Activated gamma-delta T cell (primary cell): ENCODE measurements around the gene INA.
"Not testable (repeated sequence)": the region's sequence is repeated elsewhere in the genome, so short reads cannot be mapped to it uniquely, and the experiment has no call there.

Experiments used
- DNase-seq: peaks from one replicate; lab custom pipeline; 2025; lab: John Stamatoyannopoulos, UW
- total RNA-seq, 2 donors: gene quantifications; one replicate each; lab custom pipeline; 2026; lab: John Stamatoyannopoulos, UW

The INA gene
- total RNA-seq, result 0 to 0.10 reads per million in 2 donors

DNA sequence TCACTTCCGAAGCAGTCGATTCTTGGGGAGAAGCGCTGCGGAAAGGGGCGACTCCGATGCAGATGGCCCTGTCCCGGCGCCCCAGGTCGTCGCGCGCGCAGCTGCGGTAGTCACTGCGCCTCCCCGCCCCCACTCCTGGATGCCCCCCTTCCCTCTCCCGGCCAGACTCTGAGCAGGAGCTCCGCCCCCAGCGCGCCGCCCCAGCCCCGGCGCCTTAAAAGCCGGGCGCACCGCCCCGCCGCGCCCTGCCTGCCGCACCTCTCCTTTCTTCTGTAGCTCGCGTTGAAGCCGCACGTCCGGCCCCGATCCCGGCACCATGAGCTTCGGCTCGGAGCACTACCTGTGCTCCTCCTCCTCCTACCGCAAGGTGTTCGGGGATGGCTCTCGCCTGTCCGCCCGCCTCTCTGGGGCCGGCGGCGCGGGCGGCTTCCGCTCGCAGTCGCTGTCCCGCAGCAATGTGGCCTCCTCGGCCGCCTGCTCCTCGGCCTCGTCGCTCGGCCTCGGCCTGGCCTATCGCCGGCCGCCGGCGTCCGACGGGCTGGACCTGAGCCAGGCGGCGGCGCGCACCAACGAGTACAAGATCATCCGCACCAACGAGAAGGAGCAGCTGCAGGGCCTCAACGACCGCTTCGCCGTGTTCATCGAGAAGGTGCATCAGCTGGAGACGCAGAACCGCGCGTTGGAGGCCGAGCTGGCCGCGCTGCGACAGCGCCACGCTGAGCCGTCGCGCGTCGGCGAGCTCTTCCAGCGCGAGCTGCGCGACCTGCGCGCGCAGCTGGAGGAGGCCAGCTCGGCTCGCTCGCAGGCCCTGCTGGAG is at the start of gene INA:
TSS of gene INA (plus strand) at position 243 of the 817 bp plus-strand sequence. CDS start at position 317, 74 bp downstream.
- no peak for DNase-seq

DNA sequence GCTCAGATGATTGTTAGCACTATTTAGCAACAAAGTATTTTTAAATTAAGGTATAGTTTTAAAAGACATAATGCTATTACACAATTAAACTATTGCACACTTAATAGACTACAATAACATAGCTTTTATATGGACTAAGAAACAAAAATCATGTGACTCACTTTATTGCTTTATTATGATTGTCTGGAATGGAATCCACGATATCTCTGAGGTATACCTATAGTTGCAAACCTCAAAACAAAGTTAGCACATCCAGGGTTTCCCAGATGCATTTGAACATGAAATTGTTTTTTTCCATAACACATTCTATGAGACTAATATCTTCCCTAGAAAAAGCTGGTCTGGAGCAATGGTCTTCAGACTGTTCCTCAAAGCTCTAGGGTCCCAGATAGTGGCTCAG is 49.5 kb upstream of the INA start:
- no peak for DNase-seq

DNA sequence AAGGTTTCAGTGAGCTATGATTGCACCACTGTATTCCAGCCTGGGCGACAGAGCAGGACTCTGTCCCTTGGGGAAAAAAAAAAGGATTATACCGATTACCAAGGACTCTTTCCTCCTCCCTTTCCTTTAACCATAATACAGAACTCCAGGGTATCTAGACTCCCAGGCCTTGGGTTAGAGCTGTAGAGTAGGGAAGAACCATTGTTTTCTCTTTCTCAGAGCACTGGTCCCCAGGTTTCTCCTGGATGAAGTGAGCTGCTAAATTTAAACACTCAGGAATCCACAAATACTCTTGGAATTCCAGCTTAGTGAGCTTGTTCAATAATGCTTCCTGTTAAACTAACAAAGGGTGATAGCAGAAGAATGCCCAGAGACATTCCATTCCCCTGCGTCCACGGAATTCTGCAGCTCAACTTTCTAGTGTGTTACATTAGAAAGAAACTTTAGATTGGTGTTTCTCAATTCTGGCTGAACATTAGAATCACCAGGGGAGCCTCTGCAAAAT is 45.8 kb upstream of the INA start:
- no peak for DNase-seq

- DNase-seq, result no peak
These were observed 44.7 kb upstream of the INA start for GRCh38 chr10:103232131-103232673.

GRCh38 chr10:103232772-103233488 is 44.0 kb upstream of the INA start:
- no peak for DNase-seq

- no peak for DNase-seq
These were observed 41.2 kb upstream of the INA start for GRCh38 chr10:103235775-103236174.

DNA sequence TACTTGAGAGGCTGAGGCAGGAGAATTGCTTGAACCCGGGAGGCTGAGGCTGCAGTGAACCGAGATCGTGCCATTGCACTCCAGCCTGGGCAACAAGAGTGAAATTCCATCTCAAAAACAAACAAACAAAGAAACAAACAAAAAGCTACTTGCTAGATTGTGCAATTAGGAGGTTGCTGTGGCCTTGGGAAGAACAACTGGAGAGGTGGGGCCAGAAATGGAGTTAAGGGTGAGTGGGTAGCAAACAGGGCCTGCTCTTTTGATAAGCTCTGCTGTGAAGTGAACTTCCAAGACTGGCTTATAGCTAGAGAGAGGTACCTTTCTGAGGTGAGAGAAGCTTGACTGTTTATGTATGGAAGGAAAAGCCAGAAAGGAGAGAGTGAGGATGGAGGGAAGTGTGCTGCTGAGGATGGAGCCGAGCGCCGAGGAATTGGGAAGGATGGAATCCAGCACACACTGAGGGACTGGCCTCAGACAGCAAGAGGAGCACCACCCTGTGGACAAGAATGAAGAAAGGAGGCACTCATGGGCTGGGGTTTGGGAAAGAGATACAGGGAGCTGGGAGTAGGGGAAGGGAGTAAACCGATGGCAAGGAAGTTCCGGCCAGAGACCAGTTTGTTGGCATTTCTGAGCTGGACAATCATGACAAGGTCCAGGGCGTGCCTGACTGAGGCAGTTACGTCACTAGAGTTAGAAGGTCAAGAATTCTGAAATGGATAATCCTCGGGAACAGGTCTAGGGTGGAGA is 38.3 kb upstream of the INA start:
- no peak for DNase-seq

DNA sequence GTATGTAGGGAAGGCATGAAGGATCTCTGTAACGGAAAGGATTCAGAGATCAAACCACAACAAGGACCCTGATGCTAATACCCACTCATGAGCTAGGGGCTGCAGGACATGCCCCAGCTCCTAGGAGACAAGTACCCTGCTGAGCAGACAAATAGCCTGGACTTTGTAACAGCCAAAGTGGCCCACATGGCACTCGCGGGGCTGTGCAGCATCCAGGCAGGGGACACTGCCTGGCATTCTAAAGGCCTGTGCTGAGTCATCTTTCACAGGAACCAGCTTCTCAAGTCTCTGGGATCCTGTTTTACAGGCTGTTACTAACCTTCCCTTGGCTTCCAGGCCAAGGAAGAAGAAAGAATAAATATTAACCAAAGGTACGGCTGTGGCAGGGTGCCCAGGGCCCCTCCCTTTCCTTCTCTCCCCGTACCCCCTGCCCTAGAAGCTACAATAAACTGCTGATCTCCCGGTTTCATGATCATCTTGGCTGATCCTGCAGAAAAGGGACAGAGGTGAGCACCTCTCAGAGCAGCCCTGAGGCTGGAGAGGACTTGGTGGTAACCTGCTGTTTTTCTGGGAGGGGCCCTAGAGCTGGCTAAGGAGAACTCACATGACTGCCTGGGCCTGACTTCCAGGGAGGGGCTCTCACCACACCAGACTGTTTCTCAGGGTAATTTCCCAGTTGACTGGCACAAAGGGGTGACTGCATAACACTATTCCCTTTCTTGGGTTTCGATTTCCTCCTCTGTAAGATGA is 35.5 kb upstream of the INA start:
- no peak for DNase-seq

DNA sequence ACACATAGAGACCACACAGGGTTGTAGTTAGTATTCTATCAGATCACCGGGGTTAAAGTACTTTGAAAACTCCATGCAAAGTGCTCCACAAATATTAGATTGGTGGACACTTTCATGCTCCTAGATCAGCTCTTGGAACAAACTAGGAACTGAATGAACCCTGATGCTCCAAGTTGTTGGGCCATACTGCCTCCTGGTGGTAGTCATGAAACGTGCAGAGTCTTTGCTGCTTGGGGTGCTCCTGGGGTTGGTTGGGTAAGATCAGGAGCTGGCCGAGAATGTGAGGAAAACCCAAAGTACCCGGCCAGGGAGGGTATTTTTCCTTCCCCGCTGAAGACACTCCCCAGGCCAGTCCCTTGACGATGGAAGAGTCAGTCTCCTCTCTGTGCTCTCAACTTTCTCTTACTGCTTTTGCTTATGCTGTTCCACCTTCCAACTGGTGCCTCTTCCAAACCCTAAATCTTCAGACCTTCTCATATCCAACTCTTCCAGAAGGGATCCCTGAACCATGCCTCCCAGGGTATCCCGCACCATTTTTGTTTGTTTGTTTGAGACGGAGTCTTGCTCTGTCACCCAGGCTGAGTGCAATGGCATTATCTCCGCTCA is 32.2 kb upstream of the INA start:
- no peak for DNase-seq

DNA sequence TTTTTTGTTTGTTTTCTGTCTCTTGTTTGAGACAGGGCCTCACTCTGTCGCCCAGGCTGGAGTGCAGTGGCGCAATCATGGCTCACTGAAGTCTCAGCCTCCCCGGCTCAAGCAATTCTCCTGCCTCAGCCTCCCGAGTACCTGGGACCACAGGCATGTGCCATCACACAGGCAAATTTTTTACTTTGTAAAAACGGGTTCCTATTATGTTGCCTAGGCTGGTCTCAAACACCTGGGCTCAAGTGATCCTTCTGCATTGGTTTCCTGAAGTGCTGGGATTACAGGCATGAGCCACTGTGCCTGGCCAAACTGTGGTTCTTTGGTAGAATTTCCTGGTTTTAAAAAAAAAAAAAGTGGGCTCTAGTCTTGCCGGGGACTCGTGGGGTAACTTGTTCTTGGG is 31.4 kb upstream of the INA start, which contains the start of gene RPEL1:
TSS of gene RPEL1 (plus strand) at position 301 of the 400 bp plus-strand sequence. CDS start 110 bp downstream, outside the sequence.
- not testable (repeated sequence) for DNase-seq

GRCh38 chr10:103246324-103246723 is 30.6 kb upstream of the INA start:
- no peak for DNase-seq

DNA sequence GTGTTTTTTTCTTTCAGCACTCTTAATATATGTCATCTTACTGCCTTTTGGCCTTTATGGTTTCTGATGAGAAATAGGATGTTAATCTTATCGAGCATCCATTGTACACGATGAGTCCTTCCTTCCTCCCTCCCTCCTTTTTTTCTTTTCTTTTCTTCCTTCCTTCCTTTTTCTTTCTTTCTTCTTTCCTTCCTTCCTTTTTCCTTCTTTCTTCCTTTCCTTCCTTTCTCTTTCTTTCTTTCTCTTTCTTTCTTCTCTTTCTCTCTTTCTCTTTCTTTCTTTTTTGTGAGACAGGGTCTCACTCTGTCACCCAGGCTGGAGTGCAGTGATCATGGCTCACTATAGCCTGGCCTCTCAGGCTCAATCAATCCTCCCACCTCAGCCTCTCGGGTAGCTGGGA is 22.8 kb upstream of the INA start:
- no peak for DNase-seq

DNA sequence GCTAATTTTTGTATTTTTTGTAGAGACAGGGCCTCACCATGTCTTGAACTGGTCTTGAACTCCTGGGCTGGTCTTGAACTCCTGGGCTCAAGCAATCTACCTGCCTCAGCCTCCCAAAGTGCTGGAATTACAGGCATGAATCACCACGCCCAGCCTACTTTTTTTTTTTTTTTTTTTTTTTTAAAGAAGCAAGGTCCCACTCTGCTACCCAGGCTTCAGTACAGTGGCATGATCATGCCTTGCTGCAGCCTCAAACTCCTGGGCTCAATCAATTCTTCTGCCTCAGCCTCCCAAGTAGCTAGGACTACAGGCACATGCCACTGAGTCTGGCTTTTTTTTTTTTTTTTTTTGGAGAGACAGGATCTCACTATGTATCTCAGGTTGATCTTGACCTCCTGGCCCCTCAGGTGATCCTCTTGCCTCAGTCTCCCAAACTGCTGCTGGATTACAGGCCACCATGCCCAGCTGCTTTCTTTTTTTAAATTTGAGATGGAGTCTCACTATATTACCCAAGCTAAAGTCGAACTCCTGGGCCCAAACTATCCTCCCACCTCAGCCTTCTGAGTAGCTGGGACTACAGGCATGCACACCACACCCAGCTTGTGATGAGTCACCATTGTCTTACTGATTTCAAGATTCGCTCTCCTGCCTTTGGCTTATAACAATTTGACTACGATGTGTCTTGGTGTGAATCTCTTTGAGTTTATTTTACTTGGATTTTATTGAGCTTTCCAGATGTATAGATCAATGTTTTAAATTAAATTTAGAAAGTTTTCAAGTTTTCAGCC is 22.2 kb upstream of the INA start:
- no peak for DNase-seq

DNA sequence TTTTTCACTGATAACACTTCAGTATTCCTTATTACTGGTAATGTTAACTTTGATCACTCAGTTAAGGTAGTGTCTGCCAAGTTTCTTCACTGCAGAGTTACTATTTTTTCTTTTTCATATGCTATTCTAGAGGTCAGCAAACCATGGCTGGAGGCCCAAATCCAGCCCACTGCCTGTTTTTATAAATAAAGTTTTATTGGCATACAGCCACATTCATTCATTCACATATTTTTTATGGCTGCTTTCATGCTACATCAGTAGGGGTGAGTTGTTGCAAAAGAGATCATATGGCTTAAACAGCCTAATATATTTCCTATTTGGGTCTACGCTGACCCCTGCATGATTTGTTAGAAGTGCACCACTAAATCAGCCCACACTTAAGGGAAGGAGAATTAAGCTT is 20.3 kb upstream of the INA start:
- no peak for DNase-seq

GRCh38 chr10:103257812-103258211 is 19.1 kb upstream of the INA start:
- DNase-seq, result no peak

DNA sequence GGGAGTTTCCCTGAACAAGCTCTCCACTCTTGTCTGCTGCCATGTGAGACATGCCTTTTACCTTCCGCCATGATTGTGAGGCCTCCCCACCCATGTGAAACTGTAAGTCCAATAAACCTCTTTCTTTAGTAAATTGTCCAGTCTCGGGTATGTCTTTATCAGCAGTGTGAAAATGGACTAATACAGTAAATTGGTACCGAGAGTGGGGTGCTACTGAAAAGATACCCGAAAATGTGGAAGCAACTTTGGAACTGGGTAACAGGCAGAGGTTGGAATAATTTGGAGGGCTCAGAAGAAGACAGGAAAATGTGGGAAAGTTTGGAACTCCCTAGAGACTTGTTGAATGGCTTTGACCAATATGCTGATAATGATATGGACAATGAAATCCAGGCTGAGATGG is 18.0 kb upstream of the INA start:
- not testable (repeated sequence) for DNase-seq

- no peak for DNase-seq
These were observed 16.9 kb upstream of the INA start for GRCh38 chr10:103259989-103260388.

DNA sequence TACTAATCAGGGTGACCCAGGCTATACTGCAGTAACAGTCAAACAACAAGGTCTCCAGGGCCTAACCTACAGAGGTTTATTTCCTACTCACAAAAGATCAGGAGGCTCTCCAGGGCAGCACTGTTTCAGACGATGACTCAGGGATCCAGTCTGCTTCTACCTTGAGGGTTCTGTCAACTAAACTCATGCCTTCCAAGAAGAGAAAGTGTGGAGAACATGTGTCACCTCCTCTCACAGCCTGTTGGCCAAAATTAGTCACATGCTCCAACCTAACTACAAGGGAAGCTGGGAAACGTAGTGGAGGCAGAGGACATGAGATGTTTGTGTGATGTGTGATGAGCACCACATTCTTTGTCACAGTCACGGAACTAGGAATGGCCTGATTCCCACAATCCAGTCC is 14.7 kb upstream of the INA start:
- no peak for DNase-seq

GRCh38 chr10:103265717-103266329 is 11.1 kb upstream of the INA start:
- DNase-seq, result no peak
